ENCODE results near the gene IQSEC1. TPM values are rescaled to one million over a fixed set of nuclear protein-coding genes. Genes with fewer than 3 reads are reported as not detected.

IQSEC1 gene
- total RNA-seq, 1 experiment from 2014 or later, result 13.0 TPM

DNA sequence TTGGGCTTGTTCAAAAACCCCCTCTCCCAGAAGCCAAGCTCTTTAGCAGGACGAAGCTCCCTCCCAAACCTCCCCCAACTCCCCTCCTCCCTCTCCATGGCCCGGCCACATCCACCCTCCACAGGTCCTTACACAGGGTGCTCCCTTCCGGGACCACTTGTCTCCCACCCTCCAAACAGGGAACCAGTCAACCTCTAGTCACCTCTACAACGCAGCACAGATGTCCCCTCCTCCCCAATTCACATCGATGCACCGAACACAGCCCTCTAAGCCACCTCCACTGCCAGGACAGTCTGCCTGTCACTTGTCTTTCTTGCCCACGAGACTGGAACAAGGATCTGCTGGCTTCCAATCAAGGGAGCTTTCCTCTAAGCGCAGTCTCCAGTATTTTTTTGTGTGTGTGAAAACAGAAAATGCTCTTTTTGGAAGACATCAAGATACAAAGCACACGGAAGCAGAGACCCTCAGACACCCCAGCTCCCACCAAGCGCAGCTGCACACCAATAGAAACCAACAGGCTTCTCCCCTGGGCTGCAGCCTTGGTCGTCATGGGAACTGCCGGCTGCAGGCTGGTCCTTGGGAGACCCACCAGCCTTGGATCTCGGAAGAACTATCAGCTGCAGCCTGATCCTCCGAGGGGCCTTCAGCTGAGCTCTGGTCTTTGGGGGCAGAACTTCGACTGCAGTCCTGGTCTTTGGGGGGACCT lies 26.5 kb downstream of the IQSEC1 start:
- intact Hi-C loops (cut with micrococcal nuclease; ENCODE audit: unreplicated experiment), result no loop called here
- H3K27ac ChIP-seq (ENCODE audit: low read depth, low read length, poor library complexity, severe bottlenecking), result no peak overlapping the region
- no peaks in the 10 kb centered on the region for H3K36me3 ChIP-seq (ENCODE audit: insufficient read depth, low read length, poor library complexity, severe bottlenecking)
- no TSS peak for BruUV-seq (replicated peaks)
- no peaks in the 10 kb centered on the region for H3K4me1 ChIP-seq (ENCODE audit: insufficient read depth, low read length, poor library complexity, severe bottlenecking)
- H3K9me3 ChIP-seq (ENCODE audit: low read depth, low read length, poor library complexity, severe bottlenecking), result no peaks in the 10 kb centered on the region
- no peak for DNase-seq (ENCODE audit: low spot score)
- ChIA-PET CTCF (no interaction called here), POLR2A (ENCODE audit: low non-redundant PET) (no interaction called here)
- TF ChIP-seq EZH2 (IDR thresholded peaks at IDR 0.05; ENCODE audit: borderline replicate concordance, low read depth, low read length, poor library complexity, severe bottlenecking), result no peak
- TF ChIP-seq, protein P1, sequence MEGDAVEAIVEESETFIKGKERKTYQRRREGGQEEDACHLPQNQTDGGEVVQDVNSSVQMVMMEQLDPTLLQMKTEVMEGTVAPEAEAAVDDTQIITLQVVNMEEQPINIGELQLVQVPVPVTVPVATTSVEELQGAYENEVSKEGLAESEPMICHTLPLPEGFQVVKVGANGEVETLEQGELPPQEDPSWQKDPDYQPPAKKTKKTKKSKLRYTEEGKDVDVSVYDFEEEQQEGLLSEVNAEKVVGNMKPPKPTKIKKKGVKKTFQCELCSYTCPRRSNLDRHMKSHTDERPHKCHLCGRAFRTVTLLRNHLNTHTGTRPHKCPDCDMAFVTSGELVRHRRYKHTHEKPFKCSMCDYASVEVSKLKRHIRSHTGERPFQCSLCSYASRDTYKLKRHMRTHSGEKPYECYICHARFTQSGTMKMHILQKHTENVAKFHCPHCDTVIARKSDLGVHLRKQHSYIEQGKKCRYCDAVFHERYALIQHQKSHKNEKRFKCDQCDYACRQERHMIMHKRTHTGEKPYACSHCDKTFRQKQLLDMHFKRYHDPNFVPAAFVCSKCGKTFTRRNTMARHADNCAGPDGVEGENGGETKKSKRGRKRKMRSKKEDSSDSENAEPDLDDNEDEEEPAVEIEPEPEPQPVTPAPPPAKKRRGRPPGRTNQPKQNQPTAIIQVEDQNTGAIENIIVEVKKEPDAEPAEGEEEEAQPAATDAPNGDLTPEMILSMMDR (conservative IDR thresholded peaks at IDR 0.05; ENCODE audit: low read depth, low read length), result no peak
- no peaks in the 10 kb centered on the region for H3K27me3 ChIP-seq (replicated peaks; ENCODE audit: insufficient read depth, low read depth, low read length, poor library complexity)
- H3K4me3 ChIP-seq (ENCODE audit: low read depth, low read length, poor library complexity, severe bottlenecking), result no peak overlapping the region

DNA sequence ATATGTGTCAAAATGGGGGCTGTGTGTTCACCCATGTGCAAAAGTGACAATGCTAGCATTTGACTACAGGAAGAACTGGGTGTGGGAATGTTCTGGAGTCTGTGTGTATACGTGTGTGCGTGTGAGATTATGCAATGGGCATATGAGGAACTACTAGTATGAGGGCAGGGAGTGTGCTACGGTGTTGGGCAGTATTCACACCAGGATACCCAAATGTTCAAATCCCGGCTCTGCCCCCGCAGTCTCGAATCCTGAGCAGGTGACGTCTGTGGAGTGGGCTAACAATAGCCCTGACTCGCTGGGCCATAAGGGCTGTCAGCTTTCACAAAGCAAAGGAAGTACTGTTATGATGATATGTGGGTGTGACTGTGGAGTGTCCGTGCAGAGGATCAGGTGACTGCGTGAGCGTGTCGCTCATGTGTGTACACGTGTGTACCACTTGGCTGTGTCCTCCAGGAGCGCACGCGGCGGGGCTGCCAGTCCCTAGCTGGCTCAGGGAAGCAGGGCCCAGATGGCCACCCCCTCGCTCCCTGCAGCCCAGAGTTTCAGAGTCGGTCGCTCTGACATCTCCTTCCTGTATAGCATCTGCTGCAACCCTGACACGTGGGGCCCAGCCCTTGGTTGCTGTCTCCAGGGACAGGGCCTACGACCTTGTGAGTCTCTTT lies 27.2 kb downstream of the IQSEC1 start:
- H3K4me1 ChIP-seq (ENCODE audit: insufficient read depth, low read length, poor library complexity, severe bottlenecking), result no peaks in the 10 kb centered on the region
- H3K4me3 ChIP-seq (ENCODE audit: low read depth, low read length, poor library complexity, severe bottlenecking), result no peak overlapping the region
- no peaks in the 10 kb centered on the region for H3K36me3 ChIP-seq (ENCODE audit: insufficient read depth, low read length, poor library complexity, severe bottlenecking)
- ChIA-PET POLR2A (ENCODE audit: low non-redundant PET) (no interaction called here), CTCF (no interaction called here)
- intact Hi-C loops (cut with micrococcal nuclease; ENCODE audit: unreplicated experiment), result no loop called here
- no peak overlapping the region for H3K27ac ChIP-seq (ENCODE audit: low read depth, low read length, poor library complexity, severe bottlenecking)
- no TSS peak for BruUV-seq (replicated peaks)
- no peak for DNase-seq (ENCODE audit: low spot score)
- TF ChIP-seq, protein P1 (conservative IDR thresholded peaks at IDR 0.05; ENCODE audit: low read depth, low read length), result no peak
- no peak for TF ChIP-seq EZH2 (IDR thresholded peaks at IDR 0.05; ENCODE audit: borderline replicate concordance, low read depth, low read length, poor library complexity, severe bottlenecking)
- no peaks in the 10 kb centered on the region for H3K27me3 ChIP-seq (replicated peaks; ENCODE audit: insufficient read depth, low read depth, low read length, poor library complexity)
- H3K9me3 ChIP-seq (ENCODE audit: low read depth, low read length, poor library complexity, severe bottlenecking), result no peaks in the 10 kb centered on the region

DNA sequence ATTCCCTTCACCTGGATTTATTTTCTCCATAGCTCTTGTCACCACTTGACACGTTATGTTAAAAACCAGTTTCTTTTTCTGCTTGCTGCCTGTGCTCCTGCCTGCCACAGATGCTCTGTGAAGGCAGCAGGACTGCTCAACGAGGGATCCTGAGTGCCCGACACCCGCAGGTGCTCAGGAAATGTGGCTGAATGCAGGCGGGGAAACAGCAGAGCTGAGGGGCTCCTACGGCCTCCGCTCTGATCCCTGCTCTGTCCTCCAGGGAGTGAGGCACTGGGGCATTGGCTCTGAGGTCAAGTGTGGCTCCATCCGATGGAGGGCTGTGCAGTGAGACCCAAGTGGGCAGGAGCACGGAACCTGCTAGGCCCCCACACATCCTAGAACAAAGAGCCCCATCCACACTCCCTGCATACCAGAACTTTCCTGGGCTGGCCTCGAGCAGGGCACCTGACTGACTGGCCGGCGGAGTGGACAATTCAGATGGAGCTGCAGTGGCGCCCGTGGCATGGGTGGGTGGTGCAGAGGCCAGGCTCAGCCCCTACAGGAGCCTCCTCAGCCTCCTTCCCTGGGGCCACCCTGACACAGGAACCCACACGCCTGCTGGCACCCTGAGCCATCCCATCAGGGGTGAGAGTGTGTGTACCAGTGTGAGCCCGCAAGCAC lies 27.9 kb downstream of the IQSEC1 start:
- Histone ChIP-seq H3K36me3 (ENCODE audit: insufficient read depth, low read length, poor library complexity, severe bottlenecking) (no peaks in the 10 kb centered on the region), H3K4me3 (ENCODE audit: low read depth, low read length, poor library complexity, severe bottlenecking) (no peak overlapping the region), H3K27me3 (replicated peaks; ENCODE audit: insufficient read depth, low read depth, low read length, poor library complexity) (no peaks in the 10 kb centered on the region), H3K4me1 (ENCODE audit: insufficient read depth, low read length, poor library complexity, severe bottlenecking) (no peaks in the 10 kb centered on the region), H3K9me3 (ENCODE audit: low read depth, low read length, poor library complexity, severe bottlenecking) (no peaks in the 10 kb centered on the region), H3K27ac (ENCODE audit: low read depth, low read length, poor library complexity, severe bottlenecking) (no peak overlapping the region)
- no peak for TF ChIP-seq EZH2 (IDR thresholded peaks at IDR 0.05; ENCODE audit: borderline replicate concordance, low read depth, low read length, poor library complexity, severe bottlenecking)
- TF ChIP-seq, protein P1 (conservative IDR thresholded peaks at IDR 0.05; ENCODE audit: low read depth, low read length), result no peak
- CTCF ChIA-PET, result no interaction called here
- intact Hi-C loops (cut with micrococcal nuclease; ENCODE audit: unreplicated experiment), result no loop called here
- no TSS peak for BruUV-seq (replicated peaks)
- DNase-seq (ENCODE audit: low spot score), result no peak
- POLR2A ChIA-PET (ENCODE audit: low non-redundant PET), result no interaction called here

Measured in A673 (cell line).